Stimulated activated CD4-positive, alpha-beta T cell treated with anti-CD3 and anti-CD28 coated beads, Interleukin-1b, Interleukin-23, amount 100 ng/mL, for 24 hours (primary cell): ENCODE data around the gene PRKCE.

ENCODE experiments used
- DNase-seq, 4 experiments: peaks; one replicate each; pipeline ENCODE4 v3.0.0-alpha.2; 2020; ENCODE audit warnings: low read depth in 4 of 4, low spot score in 1 of 4

Gene PRKCE

GRCh38 chr2:45750484-45750883, 99.0 kb downstream of the PRKCE start:
- no peak for DNase-seq

- DNase-seq, result no peak
Measured at GRCh38 chr2:45753381-45753780, 101.9 kb downstream of the PRKCE start.

- no peak for DNase-seq
Measured at GRCh38 chr2:45754131-45755010, 102.9 kb downstream of the PRKCE start.

- no peak for DNase-seq
Measured at GRCh38 chr2:45755585-45756335, 104.3 kb downstream of the PRKCE start.

GRCh38 chr2:45758018-45758417, 106.5 kb downstream of the PRKCE start:
- no peak for DNase-seq

- DNase-seq, result no peak
Measured at GRCh38 chr2:45759310-45759851, 107.9 kb downstream of the PRKCE start.

- DNase-seq, result no peak
Measured at GRCh38 chr2:45761635-45762034, 110.2 kb downstream of the PRKCE start.

- DNase-seq, result no peak
Measured at GRCh38 chr2:45763255-45763654, 111.8 kb downstream of the PRKCE start.

GRCh38 chr2:45763797-45764196, 112.3 kb downstream of the PRKCE start:
- DNase-seq, result no peak

- no peak for DNase-seq
Measured at GRCh38 chr2:45765007-45765727, 113.7 kb downstream of the PRKCE start.

- DNase-seq, result no peak
Measured at GRCh38 chr2:45765728-45766254, 114.3 kb downstream of the PRKCE start.

- DNase-seq, result no peak
Measured at GRCh38 chr2:45768208-45768607, 116.7 kb downstream of the PRKCE start.

GRCh38 chr2:45769056-45769455, 117.6 kb downstream of the PRKCE start:
- no peak for DNase-seq

GRCh38 chr2:45769854-45770576, 118.5 kb downstream of the PRKCE start:
- DNase-seq, result no peak

GRCh38 chr2:45770811-45771210, 119.3 kb downstream of the PRKCE start:
- no peak for DNase-seq

- DNase-seq, result no peak
Measured at GRCh38 chr2:45771261-45771660, 119.8 kb downstream of the PRKCE start.

GRCh38 chr2:45772038-45772437, 120.6 kb downstream of the PRKCE start:
- no peak for DNase-seq

GRCh38 chr2:45773909-45774308, 122.4 kb downstream of the PRKCE start:
- no peak for DNase-seq

- no peak for DNase-seq
Measured at GRCh38 chr2:45774688-45775244, 123.3 kb downstream of the PRKCE start.
